Uterus (tissue), 2 donors: ENCODE measurements around the gene DDX21.

ENCODE experiments used
- CTCF ChIP-seq, 4 experiments: fragments of 200-600 bp in 2 of 4; fragments of 450-650 bp in 2 of 4; sonication (generic) in 2 of 4; IDR thresholded peaks; one replicate each; pipeline ENCODE4 v1.5.1; 2016 to 2019; ENCODE audit warnings: antibody characterized with exemption in 4 of 4, mild to moderate bottlenecking in 2 of 4, moderate library complexity in 1 of 4
- POLR2A ChIP-seq, 2 donors: fragments of 450-650 bp; IDR thresholded peaks; one replicate each; pipeline ENCODE4 v1.6.1; 2016; ENCODE audit warnings: antibody characterized with exemption in 2 of 2, mild to moderate bottlenecking in 1 of 2, moderate library complexity in 1 of 2

GRCh38 chr10:68950598-68950997 is 5.4 kb upstream of the DDX21 start:
- TF ChIP-seq CTCF (IDR thresholded peaks at IDR 0.05) (no peak), POLR2A (IDR thresholded peaks at IDR 0.05) (no peak)
